ENCODE results near the gene FIG4. TPM values are rescaled to one million over a fixed set of nuclear protein-coding genes. Genes with fewer than 3 reads are reported as not detected.
A peak's percentile ranks its signal among the peaks of the same experiment; 100 is the strongest.

FIG4 gene
- total RNA-seq, 1 experiment from 2014 or later, result 23.1 TPM

GRCh38 chr6:109738255-109738654 lies 47.2 kb downstream of the FIG4 start:
- no peak overlapping the region for H2BK5ac ChIP-seq (ENCODE audit: insufficient read length, low read length)
- H4K20me1 ChIP-seq (ENCODE audit: control insufficient read depth, insufficient read depth, insufficient read length), result no peaks in the 10 kb centered on the region
- H3K18ac ChIP-seq (ENCODE audit: insufficient read length, low read depth, low read length), result no peak overlapping the region
- H3K56ac ChIP-seq (ENCODE audit: insufficient read length, low read depth, low read length), result no peak overlapping the region
- no peak overlapping the region for H3K4ac ChIP-seq (ENCODE audit: low read depth, low read length)
- H3K14ac ChIP-seq (ENCODE audit: insufficient read depth, low read length), result no peak overlapping the region
- H4K8ac ChIP-seq (replicated peaks; ENCODE audit: insufficient read length, low read depth, low read length), result no peak overlapping the region
- WGBS (ENCODE audit: extremely low coverage, insufficient read length, low lambda C conversion rate), result no CpG with 5 or more reads among the region's 1 CpG
- no peak overlapping the region for H2AK5ac ChIP-seq (ENCODE audit: insufficient read length, low read length)
- peaks cover 7 to 16% (median 11%) of the 10 kb centered on the region in 3 experiments for H3K36me3 Mint-ChIP-seq (ENCODE audit: insufficient read depth in 1 of 3, low read depth in 3 of 3)
- no peak overlapping the region for H4K91ac ChIP-seq (ENCODE audit: insufficient read length, low read depth, low read length)
- no peak overlapping the region for H2BK120ac ChIP-seq (ENCODE audit: low read depth, low read length, poor library complexity, severe bottlenecking)
- no peak overlapping the region for H2BK15ac ChIP-seq (ENCODE audit: low read depth, low read length)
- no peak overlapping the region for H2AFZ ChIP-seq (ENCODE audit: low read length)
- H3K27ac ChIP-seq (ENCODE audit: insufficient read length, low read depth, low read length), result no peak overlapping the region
- H3K4me2 ChIP-seq (ENCODE audit: insufficient read depth, insufficient read length, low read length), result no peak overlapping the region
- no peak overlapping the region for H4K5ac ChIP-seq (ENCODE audit: insufficient read length, low read depth, low read length)
- H3K9ac ChIP-seq (ENCODE audit: extremely low read depth, insufficient read length, low read length), result no peak overlapping the region
- no peak overlapping the region for H2BK20ac ChIP-seq (ENCODE audit: low read depth, low read length, poor library complexity, severe bottlenecking)
- no peaks in the 10 kb centered on the region for H3K9me3 Mint-ChIP-seq
- H3K27ac Mint-ChIP-seq, result peak overlapping the region in 1 of 3 experiments; percentile 3; a peak in 1 of 7 replicates
- no peaks in the 10 kb centered on the region for H3K27me3 Mint-ChIP-seq (ENCODE audit: low read depth)
- no peaks in the 10 kb centered on the region for H3K27me3 ChIP-seq (ENCODE audit: insufficient read depth, low read length)
- no peaks in the 10 kb centered on the region for H3K23me2 ChIP-seq (ENCODE audit: insufficient read length, low read depth, low read length, poor library complexity, severe bottlenecking)
- no peaks in the 10 kb centered on the region for H3K79me2 ChIP-seq (ENCODE audit: insufficient read depth, low read length)
- no peak overlapping the region for H3T11ph ChIP-seq (ENCODE audit: low read length)
- H3K4me1 ChIP-seq (ENCODE audit: insufficient read depth, low read length), result peaks cover 8% of the 10 kb centered on the region; the same call in 1 of the 2 replicates
- no peak for TF ChIP-seq CTCF (conservative IDR thresholded peaks at IDR 0.05)
- no peak for DNase-seq
- H3K79me1 ChIP-seq (ENCODE audit: insufficient read depth, low read depth, low read length, poor library complexity, severe bottlenecking), result no peaks in the 10 kb centered on the region
- H3K23ac ChIP-seq (ENCODE audit: insufficient read length, low read depth, low read length), result no peak overlapping the region
- H3K9me3 ChIP-seq (ENCODE audit: control insufficient read depth, low read depth, low read length), result no peaks in the 10 kb centered on the region
- H2BK12ac ChIP-seq (ENCODE audit: insufficient read length, low read depth, low read length), result no peak overlapping the region
- H3K4me1 Mint-ChIP-seq, result peaks cover 33 to 41% of the 10 kb centered on the region in 2 experiments
- no peak overlapping the region for H3K4me3 Mint-ChIP-seq
